OCI-LY7 (cell line): ENCODE measurements around the gene PRLH. TPM values are rescaled to one million over a fixed set of nuclear protein-coding genes. Genes with fewer than 3 reads are reported as not detected.

Source experiments
- BruUV-seq: library from RNA; stranded (reverse); fragments of 400-500 nt; replicated peaks from 2 replicates; lab custom pipeline; 2021; lab: Mats Ljungman, UMichigan
- CTCF ChIA-PET: fragments of 300-600 bp; sonication (Branson Sonifier 250); formaldehyde crosslinking; loops from one replicate; lab custom pipeline; 2022; ENCODE audit warnings: antibody characterized with exemption; ENCODE audit not compliant: unreplicated experiment; lab: Charles Lee
- POLR2A ChIA-PET: fragments of 300-600 bp; sonication (Branson Sonifier 250); formaldehyde crosslinking; loops from one replicate; lab custom pipeline; 2022; ENCODE audit warnings: antibody characterized with exemption; lab: Charles Lee
- DNase-seq: peaks from one replicate; pipeline ENCODE4 v3.0.0-alpha.2; 2015; ENCODE audit warnings: low spot score
- H2AFZ ChIP-seq: fragments of 200-600 bp; sonication (generic), shearing (Covaris generic); 2 replicates; pipeline ENCODE4 v1.6.1; 2014; ENCODE audit warnings: mild to moderate bottlenecking, antibody characterized with exemption, low read length, moderate library complexity
- H3K27ac ChIP-seq: fragments of 200-600 bp; sonication (generic); 2 replicates; pipeline ENCODE4 v1.5.1; 2014; ENCODE audit warnings: mixed run types, low read depth, mild to moderate bottlenecking, moderate library complexity, low read length, inconsistent platforms; ENCODE audit not compliant: poor library complexity, severe bottlenecking
- H3K36me3 ChIP-seq: fragments of 200-600 bp; sonication (generic); 2 replicates; pipeline ENCODE4 v1.6.1; 2014; ENCODE audit warnings: mild to moderate bottlenecking, antibody characterized with exemption, low read length, moderate library complexity, mixed read lengths; ENCODE audit not compliant: insufficient read depth
- H3K4me1 ChIP-seq: fragments of 200-600 bp; sonication (generic); 2 replicates; pipeline ENCODE4 v1.5.1; 2014; ENCODE audit warnings: mild to moderate bottlenecking, low read length; ENCODE audit not compliant: insufficient read depth, poor library complexity, severe bottlenecking
- H3K4me2 ChIP-seq: fragments of 200-600 bp; sonication (generic); 2 replicates; pipeline ENCODE4 v1.6.1; 2014; ENCODE audit warnings: mild to moderate bottlenecking, low read length
- H3K4me3 ChIP-seq: fragments of 200-600 bp; sonication (generic); 2 replicates; pipeline ENCODE4 v1.5.1; 2014; ENCODE audit warnings: mild to moderate bottlenecking, low read depth, low read length; ENCODE audit not compliant: poor library complexity, severe bottlenecking
- H3K79me2 ChIP-seq: fragments of 200-600 bp; sonication (generic); 2 replicates; pipeline ENCODE4 v1.6.1; 2016; ENCODE audit warnings: low read depth, mild to moderate bottlenecking, low read length, moderate library complexity, mixed read lengths; ENCODE audit not compliant: insufficient read depth
- H3K9me2 ChIP-seq: fragments of 200-600 bp; sonication (generic); 2 replicates; pipeline ENCODE4 v1.6.1; 2016; ENCODE audit warnings: mild to moderate bottlenecking, low read length, mixed read lengths; ENCODE audit not compliant: insufficient read depth
- H3K9me3 ChIP-seq: fragments of 200-600 bp; sonication (generic); 2 replicates; pipeline ENCODE4 v1.6.1; 2014; ENCODE audit warnings: mild to moderate bottlenecking, mixed run types, low read length, mixed read lengths
- H4K20me1 ChIP-seq: fragments of 200-600 bp; sonication (generic); 2 replicates; pipeline ENCODE4 v1.6.1; 2014; ENCODE audit warnings: mild to moderate bottlenecking, antibody characterized with exemption, low read length, moderate library complexity, mixed read lengths; ENCODE audit not compliant: insufficient read depth
- CTCF ChIP-seq: fragments of 200-600 bp; sonication (generic); conservative IDR thresholded peaks from 2 replicates; pipeline ENCODE4 v1.5.1; 2014; ENCODE audit warnings: mild to moderate bottlenecking, antibody characterized with exemption, low read length, moderate library complexity, mixed read lengths
- EZH2phosphoT487 ChIP-seq: fragments of 200-600 bp; sonication (generic); IDR thresholded peaks from 2 replicates; pipeline ENCODE4 v1.6.1; 2018; ENCODE audit warnings: low read depth, borderline replicate concordance, mild to moderate bottlenecking, mixed run types, antibody characterized with exemption, low read length, moderate library complexity, mixed read lengths
- intact Hi-C: fragments of 100-400 bp; cut with micrococcal nuclease; formaldehyde crosslinking; loops from one replicate; pipeline ENCODE4 v1.10.0; 2022; ENCODE audit not compliant: unreplicated experiment
- total RNA-seq, 2 experiments: library from RNA; depleted of rRNA in 1 of 2; stranded (reverse); fragments of >200 nt in 1 of 2; shearing (Covaris generic) in 1 of 2; gene quantifications; 2 replicates each; pipeline ENCODE4 v1.2.3, GENCODE V29; 2014 to 2022

The PRLH gene
- total RNA-seq, 2 experiments from 2014 or later: not detected

DNA sequence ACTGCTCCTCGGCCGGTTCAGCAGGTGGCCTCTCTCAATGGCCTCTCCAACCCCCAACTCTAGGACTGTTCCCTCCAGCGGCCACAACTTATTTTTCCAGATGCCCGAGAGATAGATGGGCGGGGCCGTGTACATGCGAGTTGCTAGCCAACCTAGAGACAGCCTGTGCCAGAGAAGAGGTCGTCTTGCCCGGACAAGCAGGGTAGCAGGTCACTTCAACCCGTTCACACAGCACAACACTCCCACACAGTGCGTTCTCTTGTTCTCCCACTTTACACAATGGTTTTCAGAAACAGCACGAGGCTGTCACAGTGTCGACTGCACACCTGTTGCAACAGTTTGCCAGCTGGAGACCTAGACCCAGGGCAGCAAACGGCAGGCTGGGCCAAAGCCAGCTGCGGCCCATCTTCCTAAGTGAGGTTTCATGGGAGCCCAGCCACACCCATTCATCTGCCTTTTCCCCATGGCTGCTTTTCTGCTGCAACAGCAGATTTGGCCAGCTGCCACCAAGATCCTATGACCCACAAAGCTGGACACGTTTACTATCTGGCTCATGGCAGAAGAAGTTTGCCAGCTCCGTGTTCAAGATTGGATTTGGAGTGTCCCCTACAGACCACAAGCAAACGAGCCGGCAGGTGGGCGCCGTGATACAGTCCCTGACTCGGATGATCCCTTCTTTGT lies 7.3 kb upstream of the PRLH start:
- Histone ChIP-seq H3K9me3 (peaks cover 5% of the 10 kb centered on the region), H3K27ac (no peak overlapping the region), H3K79me2 (no peaks in the 10 kb centered on the region), H3K4me3 (no peak overlapping the region), H3K4me2 (no peak overlapping the region), H3K4me1 (no peaks in the 10 kb centered on the region), H3K36me3 (no peaks in the 10 kb centered on the region), H3K9me2 (no peaks in the 10 kb centered on the region), H4K20me1 (no peaks in the 10 kb centered on the region), H2AFZ (no peak overlapping the region)
- no peak for DNase-seq
- BruUV-seq: no TSS peak
- ChIA-PET POLR2A (interaction anchor here (0.7 kb wide), 1 partner anchor 17 kb away, joined by 6 read pairs; no protein-coding TSS in a partner anchor), CTCF (no interaction called here)
- intact Hi-C loops: no loop called here
- TF ChIP-seq EZH2phosphoT487 (no peak), CTCF (no peak)

- no peaks in the 10 kb centered on the region for H3K79me2 ChIP-seq
- no peaks in the 10 kb centered on the region for H4K20me1 ChIP-seq
- H3K36me3 ChIP-seq: no peaks in the 10 kb centered on the region
- H2AFZ ChIP-seq: no peak overlapping the region
- ChIA-PET CTCF (no interaction called here), POLR2A (interaction anchor here (0.6 kb wide), 1 partner anchor 444 kb away, joined by 3 read pairs; no protein-coding TSS in a partner anchor)
- H3K4me3 ChIP-seq: no peak overlapping the region
- no peaks in the 10 kb centered on the region for H3K9me2 ChIP-seq
- no peak for DNase-seq
- no peak overlapping the region for H3K4me2 ChIP-seq
- intact Hi-C loops: no loop called here
- BruUV-seq: no TSS peak
- H3K9me3 ChIP-seq: no peaks in the 10 kb centered on the region; the same call in 1 of the 2 replicates
- no peak overlapping the region for H3K27ac ChIP-seq
- TF ChIP-seq EZH2phosphoT487 (no peak), CTCF (no peak)
- H3K4me1 ChIP-seq: no peaks in the 10 kb centered on the region
Observed at GRCh38 chr2:237561221-237561620, 5.2 kb upstream of the PRLH start.

GRCh38 chr2:237563816-237564215 lies 2.6 kb upstream of the PRLH start:
- TF ChIP-seq CTCF: no peak
- no peak for TF ChIP-seq EZH2phosphoT487
- H3K36me3 ChIP-seq: no peaks in the 10 kb centered on the region
- no peaks in the 10 kb centered on the region for H3K9me2 ChIP-seq
- H3K79me2 ChIP-seq: no peaks in the 10 kb centered on the region
- CTCF ChIA-PET: no interaction called here
- no peak overlapping the region for H3K4me3 ChIP-seq
- POLR2A ChIA-PET: no interaction called here
- intact Hi-C loops: no loop called here
- H3K9me3 ChIP-seq: no peaks in the 10 kb centered on the region; the same call in 1 of the 2 replicates
- DNase-seq: no peak
- H3K4me2 ChIP-seq: no peak overlapping the region
- BruUV-seq: no TSS peak
- no peak overlapping the region for H2AFZ ChIP-seq
- no peak overlapping the region for H3K27ac ChIP-seq
- H3K4me1 ChIP-seq: no peaks in the 10 kb centered on the region
- H4K20me1 ChIP-seq: no peaks in the 10 kb centered on the region
